Ishikawa (cell line): ENCODE data around the gene HOXB2.
A peak's percentile ranks its signal among the peaks of the same experiment; 100 is the strongest.

Source experiments
- CEBPB ChIP-seq: IDR thresholded peaks from 2 replicates; pipeline ENCODE4 v1.6.1; 2012
- CREB1 ChIP-seq: IDR thresholded peaks from 2 replicates; pipeline ENCODE4 v1.6.1; 2012; ENCODE audit warnings: low read depth
- EGR1 ChIP-seq: IDR thresholded peaks from 2 replicates; pipeline ENCODE4 v1.6.1; 2012
- EP300 ChIP-seq: IDR thresholded peaks from 2 replicates; pipeline ENCODE4 v1.6.1; 2012; ENCODE audit warnings: borderline replicate concordance
- FOXM1 ChIP-seq: IDR thresholded peaks from 2 replicates; pipeline ENCODE4 v1.6.1; 2012; ENCODE audit warnings: low read depth, borderline replicate concordance
- NFIC ChIP-seq: IDR thresholded peaks from 2 replicates; pipeline ENCODE4 v1.6.1; 2012
- RAD21 ChIP-seq: IDR thresholded peaks from 2 replicates; pipeline ENCODE4 v1.6.1; 2012; ENCODE audit warnings: low read depth
- TAF1 ChIP-seq: IDR thresholded peaks from 2 replicates; pipeline ENCODE4 v1.6.1; 2012; ENCODE audit warnings: low read depth, mild to moderate bottlenecking
- TCF12 ChIP-seq: IDR thresholded peaks from 2 replicates; pipeline ENCODE4 v1.6.1; 2012; ENCODE audit warnings: low read depth
- TEAD4 ChIP-seq: IDR thresholded peaks from 2 replicates; pipeline ENCODE4 v1.6.1; 2012
- YY1 ChIP-seq: IDR thresholded peaks from 2 replicates; pipeline ENCODE4 v1.6.1; 2012; ENCODE audit warnings: low read depth
- ZBTB7A ChIP-seq: IDR thresholded peaks from 2 replicates; pipeline ENCODE4 v1.6.1; 2012; ENCODE audit warnings: low read depth
- TF ChIP-seq, protein P1 (sequence below): IDR thresholded peaks from 2 replicates; pipeline ENCODE4 v1.6.1; 2012; ENCODE audit warnings: low read depth, mild to moderate bottlenecking
- TF ChIP-seq, protein P2 (sequence below): IDR thresholded peaks from 2 replicates; pipeline ENCODE4 v1.6.1; 2012
- TF ChIP-seq, protein P3 (sequence below): IDR thresholded peaks from 2 replicates; pipeline ENCODE4 v1.6.1; 2012

HOXB2 gene

DNA sequence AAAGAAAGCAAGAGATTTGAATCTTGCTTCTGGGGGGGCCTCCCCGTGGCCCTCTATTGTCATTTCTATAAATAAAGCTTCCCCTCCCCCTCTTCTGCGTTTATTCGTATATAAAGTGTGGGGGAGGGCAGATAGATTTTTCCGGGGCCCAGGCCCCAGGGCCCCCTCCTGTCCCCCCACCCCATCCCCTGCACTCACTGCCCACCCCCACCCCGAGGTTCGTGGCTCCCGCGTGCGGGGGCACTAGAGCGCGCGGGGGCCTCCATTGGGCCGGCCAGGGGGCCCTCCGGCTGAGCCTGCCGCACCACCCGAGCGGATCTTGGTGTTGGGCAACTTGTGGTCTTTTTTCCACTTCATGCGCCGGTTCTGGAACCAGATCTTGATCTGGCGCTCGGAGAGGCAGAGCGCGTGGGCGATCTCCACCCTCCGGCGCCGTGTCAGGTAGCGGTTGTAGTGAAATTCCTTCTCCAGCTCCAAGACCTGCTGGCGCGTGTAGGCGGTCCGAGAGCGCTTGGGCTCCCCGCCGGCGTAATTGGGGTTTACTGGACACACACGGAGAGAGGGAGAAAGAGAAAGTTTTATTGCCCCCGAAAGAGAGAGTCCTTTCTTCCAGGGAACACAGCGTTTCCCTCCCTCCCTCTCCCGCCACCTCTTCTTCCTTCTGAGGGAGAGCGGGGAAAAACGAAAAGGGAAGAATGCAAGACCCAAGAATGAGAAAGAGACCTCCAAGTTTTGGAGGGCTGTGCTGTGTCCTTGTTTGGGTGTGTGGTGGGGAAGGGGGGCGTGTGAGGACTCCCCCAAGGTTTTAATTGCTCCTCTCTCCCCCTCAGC is 31.8 kb upstream of the HOXB2 start:
- peak; percentile 35; the same call in 1 of the 2 replicates for TF ChIP-seq CEBPB
- 0 out of 2 replicates have a peak, but pooled peaks have one; percentile 15 for TF ChIP-seq NFIC
- TF ChIP-seq, protein P1, sequence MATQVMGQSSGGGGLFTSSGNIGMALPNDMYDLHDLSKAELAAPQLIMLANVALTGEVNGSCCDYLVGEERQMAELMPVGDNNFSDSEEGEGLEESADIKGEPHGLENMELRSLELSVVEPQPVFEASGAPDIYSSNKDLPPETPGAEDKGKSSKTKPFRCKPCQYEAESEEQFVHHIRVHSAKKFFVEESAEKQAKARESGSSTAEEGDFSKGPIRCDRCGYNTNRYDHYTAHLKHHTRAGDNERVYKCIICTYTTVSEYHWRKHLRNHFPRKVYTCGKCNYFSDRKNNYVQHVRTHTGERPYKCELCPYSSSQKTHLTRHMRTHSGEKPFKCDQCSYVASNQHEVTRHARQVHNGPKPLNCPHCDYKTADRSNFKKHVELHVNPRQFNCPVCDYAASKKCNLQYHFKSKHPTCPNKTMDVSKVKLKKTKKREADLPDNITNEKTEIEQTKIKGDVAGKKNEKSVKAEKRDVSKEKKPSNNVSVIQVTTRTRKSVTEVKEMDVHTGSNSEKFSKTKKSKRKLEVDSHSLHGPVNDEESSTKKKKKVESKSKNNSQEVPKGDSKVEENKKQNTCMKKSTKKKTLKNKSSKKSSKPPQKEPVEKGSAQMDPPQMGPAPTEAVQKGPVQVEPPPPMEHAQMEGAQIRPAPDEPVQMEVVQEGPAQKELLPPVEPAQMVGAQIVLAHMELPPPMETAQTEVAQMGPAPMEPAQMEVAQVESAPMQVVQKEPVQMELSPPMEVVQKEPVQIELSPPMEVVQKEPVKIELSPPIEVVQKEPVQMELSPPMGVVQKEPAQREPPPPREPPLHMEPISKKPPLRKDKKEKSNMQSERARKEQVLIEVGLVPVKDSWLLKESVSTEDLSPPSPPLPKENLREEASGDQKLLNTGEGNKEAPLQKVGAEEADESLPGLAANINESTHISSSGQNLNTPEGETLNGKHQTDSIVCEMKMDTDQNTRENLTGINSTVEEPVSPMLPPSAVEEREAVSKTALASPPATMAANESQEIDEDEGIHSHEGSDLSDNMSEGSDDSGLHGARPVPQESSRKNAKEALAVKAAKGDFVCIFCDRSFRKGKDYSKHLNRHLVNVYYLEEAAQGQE = no peak
- TF ChIP-seq TAF1 = no peak
- TF ChIP-seq TEAD4 = peak; percentile 40; the same call in 1 of the 2 replicates
- TF ChIP-seq CREB1 = no peak
- TF ChIP-seq TCF12 = peak; percentile 73
- TF ChIP-seq, protein P2, sequence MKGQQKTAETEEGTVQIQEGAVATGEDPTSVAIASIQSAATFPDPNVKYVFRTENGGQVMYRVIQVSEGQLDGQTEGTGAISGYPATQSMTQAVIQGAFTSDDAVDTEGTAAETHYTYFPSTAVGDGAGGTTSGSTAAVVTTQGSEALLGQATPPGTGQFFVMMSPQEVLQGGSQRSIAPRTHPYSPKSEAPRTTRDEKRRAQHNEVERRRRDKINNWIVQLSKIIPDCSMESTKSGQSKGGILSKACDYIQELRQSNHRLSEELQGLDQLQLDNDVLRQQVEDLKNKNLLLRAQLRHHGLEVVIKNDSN = no peak
- TF ChIP-seq YY1 = no peak
- no peak for TF ChIP-seq ZBTB7A
- TF ChIP-seq, protein P3, sequence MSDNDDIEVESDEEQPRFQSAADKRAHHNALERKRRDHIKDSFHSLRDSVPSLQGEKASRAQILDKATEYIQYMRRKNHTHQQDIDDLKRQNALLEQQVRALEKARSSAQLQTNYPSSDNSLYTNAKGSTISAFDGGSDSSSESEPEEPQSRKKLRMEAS = no peak
- 0 out of 2 replicates have a peak, but pooled peaks have one; percentile 68 for TF ChIP-seq EP300
- TF ChIP-seq RAD21 = no peak
- TF ChIP-seq EGR1 = peak; percentile 87
- 0 out of 2 replicates have a peak, but pooled peaks have one; percentile 30 for TF ChIP-seq FOXM1

DNA sequence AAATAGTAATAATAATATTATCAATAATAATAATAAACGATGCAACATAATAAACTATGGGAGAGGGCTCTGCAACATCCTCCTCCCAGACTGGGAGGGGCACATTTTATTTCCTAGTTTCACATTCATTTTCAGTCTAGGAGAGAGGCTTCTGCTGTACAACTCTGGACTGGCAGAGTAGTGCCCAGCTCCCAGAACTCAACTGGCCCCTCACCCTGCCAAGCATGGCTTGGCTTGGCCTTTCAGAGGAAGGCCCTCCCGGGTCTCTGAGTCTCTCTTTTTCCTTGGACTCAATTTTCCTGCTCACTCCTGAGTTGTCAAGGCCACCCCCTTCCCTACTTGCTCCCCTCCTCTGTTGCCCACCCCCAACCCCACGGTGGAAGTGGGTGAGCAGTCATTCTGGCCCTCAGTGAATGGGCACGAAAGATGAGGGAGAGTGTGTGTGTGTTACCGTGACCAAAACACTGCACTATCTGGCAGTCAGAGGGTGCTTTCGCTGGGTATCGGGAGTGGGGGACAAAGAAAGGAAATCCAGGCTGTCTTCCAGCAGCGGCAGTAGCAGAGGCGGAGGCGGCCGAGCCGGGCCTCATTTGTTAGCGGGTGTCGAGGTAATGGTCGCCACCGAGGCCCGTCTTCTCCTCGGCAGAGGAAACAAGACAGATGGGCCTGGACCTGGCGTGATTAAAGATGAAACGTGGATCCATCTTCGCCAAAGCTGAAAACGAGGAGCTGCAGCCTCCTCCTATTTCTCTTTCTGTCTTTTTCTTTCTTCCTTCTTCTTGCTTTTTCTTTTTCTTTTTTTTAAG is 31.0 kb upstream of the HOXB2 start:
- TF ChIP-seq TCF12 (no peak), CREB1 (no peak)

DNA sequence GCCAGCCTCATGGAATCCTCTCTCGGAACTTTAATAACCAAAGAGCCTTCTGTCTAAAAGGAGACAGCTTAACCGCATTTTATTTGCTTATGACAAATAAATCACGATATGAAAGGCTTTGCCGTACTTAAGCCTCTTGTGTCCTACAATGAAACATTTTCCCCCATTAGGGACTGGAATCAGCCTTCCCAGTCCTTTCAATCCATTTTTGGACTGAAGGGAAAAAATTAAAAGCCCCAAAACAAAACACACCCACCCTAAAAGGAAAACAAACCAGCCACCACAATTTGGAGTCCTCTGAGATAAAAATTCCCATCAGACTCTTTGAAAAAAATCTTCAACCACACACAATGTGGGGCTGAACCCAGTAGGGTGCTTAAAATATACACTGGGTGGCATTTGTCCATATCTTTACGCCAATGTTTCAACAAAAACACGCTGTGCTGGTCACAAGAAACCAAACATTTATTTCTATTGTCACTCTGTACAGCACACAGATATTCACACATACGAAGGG is 30.2 kb upstream of the HOXB2 start:
- TF ChIP-seq EGR1 (no peak), TCF12 (peak; percentile 52), FOXM1 (peak; percentile 46), EP300 (peak; percentile 66; the same call in 1 of the 2 replicates)

DNA sequence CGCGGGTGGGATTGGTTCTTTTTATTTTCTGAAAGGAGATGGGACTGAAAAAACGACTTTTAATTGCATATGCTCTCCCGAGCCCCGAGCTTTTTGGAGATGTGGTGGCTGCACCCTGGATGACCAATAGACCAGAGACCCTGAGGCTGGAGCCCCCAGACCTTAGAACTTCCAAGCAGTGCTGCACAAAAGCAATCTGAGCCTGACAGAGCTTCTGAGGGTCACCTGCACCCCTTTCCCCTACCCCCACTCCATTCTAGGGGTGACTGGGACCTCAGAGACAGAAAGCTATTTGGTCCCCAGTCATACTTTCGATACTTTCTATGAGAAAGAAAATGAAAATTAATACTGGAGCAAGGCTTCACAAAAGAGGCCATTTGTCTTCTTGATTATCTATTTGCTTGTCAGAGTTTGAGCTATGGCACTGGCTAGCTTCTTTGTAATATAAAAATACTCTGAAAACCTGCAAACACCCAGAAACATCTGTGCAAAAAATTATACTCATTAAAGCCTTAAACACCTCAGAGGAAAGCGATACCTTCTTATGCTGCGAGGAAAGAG is 29.7 kb upstream of the HOXB2 start:
- no peak for TF ChIP-seq CEBPB
- TF ChIP-seq YY1 = no peak
- TF ChIP-seq NFIC = no peak
- no peak for TF ChIP-seq EP300
- no peak for TF ChIP-seq EGR1
- no peak for TF ChIP-seq TCF12
- TF ChIP-seq, protein P2 = no peak
- no peak for TF ChIP-seq CREB1
- no peak for TF ChIP-seq TEAD4
- TF ChIP-seq ZBTB7A = no peak
- TF ChIP-seq, protein P3 = no peak
- no peak for TF ChIP-seq FOXM1
- no peak for TF ChIP-seq RAD21
- TF ChIP-seq, protein P1 = no peak
- no peak for TF ChIP-seq TAF1
